ENCODE measurements around the gene UBE2QL1.

Gene UBE2QL1

GRCh38 chr5:6448622-6449464, at the start of gene UBE2QL1:
Gene UBE2QL1 (plus strand): TSS chr5:6448859. CDS start chr5:6448894, 35 bp downstream.
- Mint-ChIP-seq H3K4me1 (peaks cover 17% of the 10 kb centered on the region), H3K9me3 (no peaks in the 10 kb centered on the region), H3K27me3 (no peaks in the 10 kb centered on the region), H3K36me3 (no peaks in the 10 kb centered on the region), H3K4me3 (peak within 1 kb of the TSS; percentile 80), H3K27ac (no peak within 1 kb of the TSS)
- ATAC-seq: peak; percentile 70

- Mint-ChIP-seq H3K4me1 (no peaks in the 10 kb centered on the region), H3K36me3 (no peaks in the 10 kb centered on the region), H3K9me3 (peaks cover 3% of the 10 kb centered on the region), H3K27ac (no peak overlapping the region), H3K4me3 (no peak overlapping the region), H3K27me3 (peaks cover 51% of the 10 kb centered on the region)
- ATAC-seq: no peak
Observed at GRCh38 chr5:6399980-6400910, 48.4 kb upstream of the UBE2QL1 start.

- H3K4me1 Mint-ChIP-seq: no peaks in the 10 kb centered on the region
- no peak overlapping the region for H3K4me3 Mint-ChIP-seq
- H3K36me3 Mint-ChIP-seq: no peaks in the 10 kb centered on the region
- no peak for ATAC-seq
- peaks cover 3% of the 10 kb centered on the region for H3K9me3 Mint-ChIP-seq
- no peak overlapping the region for H3K27ac Mint-ChIP-seq
- peaks cover 42% of the 10 kb centered on the region for H3K27me3 Mint-ChIP-seq
Observed at GRCh38 chr5:6401410-6401809, 47.2 kb upstream of the UBE2QL1 start.

GRCh38 chr5:6402939-6403338, 45.7 kb upstream of the UBE2QL1 start:
- Mint-ChIP-seq H3K27me3 (peaks cover 31% of the 10 kb centered on the region), H3K4me3 (no peak overlapping the region), H3K27ac (no peak overlapping the region), H3K36me3 (no peaks in the 10 kb centered on the region), H3K4me1 (no peaks in the 10 kb centered on the region), H3K9me3 (peaks cover under 1% of the 10 kb centered on the region)
- no peak for ATAC-seq

GRCh38 chr5:6403416-6403815, 45.2 kb upstream of the UBE2QL1 start:
- Mint-ChIP-seq H3K4me1 (no peaks in the 10 kb centered on the region), H3K4me3 (no peak overlapping the region), H3K27ac (no peak overlapping the region), H3K9me3 (no peaks in the 10 kb centered on the region), H3K27me3 (peaks cover 31% of the 10 kb centered on the region), H3K36me3 (no peaks in the 10 kb centered on the region)
- ATAC-seq: no peak

- H3K9me3 Mint-ChIP-seq: no peaks in the 10 kb centered on the region
- no peaks in the 10 kb centered on the region for H3K36me3 Mint-ChIP-seq
- no peaks in the 10 kb centered on the region for H3K4me1 Mint-ChIP-seq
- H3K27me3 Mint-ChIP-seq: peaks cover 38% of the 10 kb centered on the region
- ATAC-seq: no peak
- H3K27ac Mint-ChIP-seq: no peak overlapping the region
- H3K4me3 Mint-ChIP-seq: no peak overlapping the region
Observed at GRCh38 chr5:6404129-6404528, 44.5 kb upstream of the UBE2QL1 start.

GRCh38 chr5:6405591-6405990, 43.1 kb upstream of the UBE2QL1 start:
- H3K27ac Mint-ChIP-seq: no peak overlapping the region
- H3K27me3 Mint-ChIP-seq: peaks cover 44% of the 10 kb centered on the region
- H3K4me3 Mint-ChIP-seq: no peak overlapping the region
- H3K9me3 Mint-ChIP-seq: no peaks in the 10 kb centered on the region
- no peak for ATAC-seq
- H3K36me3 Mint-ChIP-seq: no peaks in the 10 kb centered on the region
- H3K4me1 Mint-ChIP-seq: no peaks in the 10 kb centered on the region

- no peaks in the 10 kb centered on the region for H3K9me3 Mint-ChIP-seq
- H3K27me3 Mint-ChIP-seq: peaks cover 25% of the 10 kb centered on the region
- no peaks in the 10 kb centered on the region for H3K4me1 Mint-ChIP-seq
- H3K27ac Mint-ChIP-seq: no peak overlapping the region
- no peaks in the 10 kb centered on the region for H3K36me3 Mint-ChIP-seq
- no peak for ATAC-seq
- H3K4me3 Mint-ChIP-seq: no peak overlapping the region
Observed at GRCh38 chr5:6407558-6408259, 41.0 kb upstream of the UBE2QL1 start.

- Mint-ChIP-seq H3K9me3 (no peaks in the 10 kb centered on the region), H3K4me1 (no peaks in the 10 kb centered on the region), H3K27ac (no peak overlapping the region), H3K27me3 (peaks cover 20% of the 10 kb centered on the region), H3K4me3 (no peak overlapping the region), H3K36me3 (no peaks in the 10 kb centered on the region)
- no peak for ATAC-seq
Observed at GRCh38 chr5:6408260-6408596, 40.4 kb upstream of the UBE2QL1 start.

GRCh38 chr5:6408627-6409446, 39.8 kb upstream of the UBE2QL1 start:
- ATAC-seq: no peak
- H3K27ac Mint-ChIP-seq: no peak overlapping the region
- H3K4me1 Mint-ChIP-seq: no peaks in the 10 kb centered on the region
- H3K27me3 Mint-ChIP-seq: peaks cover 17% of the 10 kb centered on the region
- no peaks in the 10 kb centered on the region for H3K9me3 Mint-ChIP-seq
- H3K36me3 Mint-ChIP-seq: no peaks in the 10 kb centered on the region
- no peak overlapping the region for H3K4me3 Mint-ChIP-seq

- Mint-ChIP-seq H3K9me3 (no peaks in the 10 kb centered on the region), H3K36me3 (no peaks in the 10 kb centered on the region), H3K27me3 (peaks cover 25% of the 10 kb centered on the region), H3K4me3 (no peak overlapping the region), H3K4me1 (no peaks in the 10 kb centered on the region), H3K27ac (no peak overlapping the region)
- ATAC-seq: no peak
Observed at GRCh38 chr5:6410421-6410820, 38.2 kb upstream of the UBE2QL1 start.

- no peaks in the 10 kb centered on the region for H3K36me3 Mint-ChIP-seq
- no peak overlapping the region for H3K27ac Mint-ChIP-seq
- H3K4me1 Mint-ChIP-seq: no peaks in the 10 kb centered on the region
- no peak for ATAC-seq
- no peak overlapping the region for H3K4me3 Mint-ChIP-seq
- H3K27me3 Mint-ChIP-seq: peaks cover 28% of the 10 kb centered on the region
- H3K9me3 Mint-ChIP-seq: no peaks in the 10 kb centered on the region
Observed at GRCh38 chr5:6411141-6411540, 37.5 kb upstream of the UBE2QL1 start.

GRCh38 chr5:6412811-6413210, 35.8 kb upstream of the UBE2QL1 start:
- Mint-ChIP-seq H3K27ac (no peak overlapping the region), H3K27me3 (peaks cover 28% of the 10 kb centered on the region)
- no peak for ATAC-seq

GRCh38 chr5:6417657-6418056, 31.0 kb upstream of the UBE2QL1 start:
- Mint-ChIP-seq H3K4me1 (peaks cover 8% of the 10 kb centered on the region), H3K27me3 (peaks cover 36% of the 10 kb centered on the region), H3K9me3 (no peaks in the 10 kb centered on the region), H3K4me3 (no peak overlapping the region), H3K36me3 (no peaks in the 10 kb centered on the region), H3K27ac (no peak overlapping the region)
- no peak for ATAC-seq

More at GRCh38 chr5:6412811-6413210, 35.8 kb upstream of the UBE2QL1 start:
- Mint-ChIP-seq H3K9me3 (no peaks in the 10 kb centered on the region), H3K36me3 (no peaks in the 10 kb centered on the region), H3K4me3 (no peak overlapping the region), H3K4me1 (no peaks in the 10 kb centered on the region)
